ENCODE data around the gene OTOG. TPM values are rescaled to one million over a fixed set of nuclear protein-coding genes. Genes with fewer than 3 reads are reported as not detected.

OTOG gene
- total and polyA plus RNA-seq, 2 of the 8 experiments (the other 6 are each of a cell fraction or from before 2014, with no cell fraction given): 0.41 to 1.5 TPM

DNA sequence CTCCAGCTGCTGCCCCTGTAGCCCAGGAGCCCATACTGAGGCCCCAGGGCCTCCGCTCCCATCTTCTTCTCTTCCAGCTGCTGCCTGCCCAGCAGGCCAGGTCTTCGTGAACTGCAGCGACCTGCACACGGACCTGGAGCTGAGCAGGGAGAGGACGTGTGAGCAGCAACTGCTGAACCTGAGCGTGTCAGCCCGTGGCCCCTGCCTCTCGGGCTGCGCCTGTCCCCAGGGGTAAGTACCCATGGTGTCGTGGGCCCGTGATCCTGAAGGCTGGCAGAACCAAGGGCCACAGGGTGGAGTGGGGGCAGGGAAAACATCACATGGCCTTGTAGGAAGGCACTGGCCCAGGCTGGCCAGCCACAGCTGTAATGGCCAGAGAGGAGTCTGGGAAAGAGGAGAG is 31.2 kb downstream of the OTOG start:
- FAIRE-seq (no peak), DNase-seq (ENCODE audit: low read depth in 1 of 2, low spot score in 2 of 2) (peak in 1 of 2 experiments; percentile 33)
- no peak overlapping the region for H2AFZ ChIP-seq (ENCODE audit: low read length)
- H4K20me1 ChIP-seq (replicated peaks in 1 of 2; ENCODE audit: control insufficient read depth in 1 of 2, insufficient read depth in 2 of 2, low read length in 2 of 2): peaks cover 0 to 4% of the 10 kb centered on the region in 2 experiments
- no peak overlapping the region for H3K56ac ChIP-seq (replicated peaks; ENCODE audit: insufficient read length, low read depth, low read length)
- POLR2A ChIA-PET (ENCODE audit: partially characterized antibody): no interaction called here
- H4K5ac ChIP-seq (ENCODE audit: insufficient read length, low read depth, low read length): no peak overlapping the region
- CTCF ChIA-PET (ENCODE audit: partially characterized antibody): interaction anchor here (1.1 to 6.1 kb wide), 3 partner anchors 17 to 144 kb away, joined by 3 to 54 read pairs (median 3); no protein-coding TSS in a partner anchor
- no peak overlapping the region for H3K4me2 ChIP-seq (ENCODE audit: insufficient read depth in 1 of 2, low read depth in 2 of 2, low read length in 2 of 2)
- no peak for TF ChIP-seq BACH1 (IDR thresholded peaks at IDR 0.05; ENCODE audit: low read length)
- no peak for TF ChIP-seq JUND (IDR thresholded peaks at IDR 0.05; ENCODE audit: low read length)
- TF ChIP-seq TEAD4 (IDR thresholded peaks at IDR 0.05; ENCODE audit: low read depth, low read length): no peak
- TF ChIP-seq TAF7 (optimal IDR thresholded peaks at IDR 0.05; ENCODE audit: borderline replicate concordance, low read depth, low read length): no peak
- TF ChIP-seq EGR1 (IDR thresholded peaks at IDR 0.05; ENCODE audit: borderline replicate concordance, low read depth, low read length): no peak
- H2BK5ac ChIP-seq (ENCODE audit: low read depth, low read length): no peak overlapping the region
- no peak overlapping the region for H3K23ac ChIP-seq (ENCODE audit: insufficient read length)
- H3K79me1 ChIP-seq (ENCODE audit: low read depth, low read length): no peaks in the 10 kb centered on the region
- H3K27ac ChIP-seq (ENCODE audit: low read depth, low read length): no peak overlapping the region
- no peak overlapping the region for H2BK120ac ChIP-seq (replicated peaks; ENCODE audit: low read depth, low read length)
- H3K18ac ChIP-seq (ENCODE audit: extremely low read depth, low read length): no peak overlapping the region
- no peak overlapping the region for H4K91ac ChIP-seq (replicated peaks; ENCODE audit: insufficient read length, low read length)
- no peak overlapping the region for H2BK20ac ChIP-seq (ENCODE audit: low read length)
- H3K27me3 ChIP-seq (replicated peaks in 1 of 4; ENCODE audit: control insufficient read depth in 3 of 4, extremely low read depth in 1 of 4, insufficient read depth in 3 of 4, low read length in 3 of 4): no peaks in the 10 kb centered on the region
- no peaks in the 10 kb centered on the region; a peak in 1 of 4 replicates for H3K9me3 ChIP-seq (ENCODE audit: insufficient read depth in 2 of 2, low read depth in 1 of 2, low read length in 1 of 2)
- H2BK12ac ChIP-seq (ENCODE audit: low read depth, low read length): no peak overlapping the region
- peaks cover 0 to 12% (median 3%) of the 10 kb centered on the region in 4 experiments for H3K4me1 ChIP-seq (replicated peaks in 1 of 4; ENCODE audit: control insufficient read depth in 3 of 4, insufficient read depth in 4 of 4, low read length in 3 of 4)
- H3K79me2 ChIP-seq (ENCODE audit: control insufficient read depth in 1 of 2, insufficient read depth in 2 of 2, low read length in 2 of 2): no peaks in the 10 kb centered on the region
- 86% methylated on average over 11 of the region's 11 CpGs; no CpG with 5 or more reads in 1 of the 2 experiments for WGBS, 2 experiments (ENCODE audit: extremely low coverage in 1 of 2, insufficient coverage in 1 of 2, insufficient read length in 1 of 2, insufficient replicate concordance in 2 of 2, low coverage in 1 of 2, low lambda C conversion rate in 2 of 2, missing lambda C conversion rate in 1 of 2)
- H3K36me3 ChIP-seq (ENCODE audit: control insufficient read depth in 2 of 4, insufficient read depth in 4 of 4, low read length in 3 of 4): no peaks in the 10 kb centered on the region
- no peak overlapping the region for H3K9ac ChIP-seq (replicated peaks in 1 of 4; ENCODE audit: extremely low read depth in 1 of 4, low read depth in 3 of 4, low read length in 3 of 4)
- H3K4me3 ChIP-seq (ENCODE audit: extremely low read depth in 1 of 4, insufficient read depth in 2 of 4, low read depth in 3 of 4, low read length in 4 of 4): no peak overlapping the region
- no peak overlapping the region for H2BK15ac ChIP-seq (ENCODE audit: low read length)
- no peak overlapping the region for H2AK5ac ChIP-seq (ENCODE audit: low read depth, low read length)
- no peak overlapping the region for H3K14ac ChIP-seq (ENCODE audit: insufficient read length)
- H3K4ac ChIP-seq (replicated peaks; ENCODE audit: insufficient read length, low read depth, low read length): no peak overlapping the region
- H3K23me2 ChIP-seq (ENCODE audit: low read depth, low read length): no peaks in the 10 kb centered on the region
- no peak overlapping the region for H4K8ac ChIP-seq (ENCODE audit: extremely low read depth, insufficient read depth, low read length)
